ENCODE results near the gene OSBPL10.
A peak's percentile ranks its signal among the peaks of the same experiment; 100 is the strongest.
"Not testable (repeated sequence)": the region's sequence is repeated elsewhere in the genome, so short reads cannot be mapped to it uniquely, and the experiment has no call there.

OSBPL10 gene

GRCh38 chr3:31993843-31994242, 12.8 kb upstream of the OSBPL10 start:
- no peak for DNase-seq (ENCODE audit: low spot score)

- DNase-seq (ENCODE audit: low spot score), result not testable (repeated sequence)
Observed at GRCh38 chr3:31992995-31993394, 11.9 kb upstream of the OSBPL10 start.

- DNase-seq (ENCODE audit: low spot score), result no peak
Observed at GRCh38 chr3:31988271-31988670, 7.2 kb upstream of the OSBPL10 start.

GRCh38 chr3:31985831-31986230, 4.8 kb upstream of the OSBPL10 start:
- DNase-seq (ENCODE audit: low spot score), result no peak

GRCh38 chr3:31984321-31984720, 3.3 kb upstream of the OSBPL10 start:
- DNase-seq (ENCODE audit: low spot score), result no peak

- DNase-seq (ENCODE audit: low spot score), result peak; percentile 22
Observed at GRCh38 chr3:31980530-31981205, 394 bp downstream of the OSBPL10 start.

GRCh38 chr3:31979001-31979697, 1.9 kb downstream of the OSBPL10 start:
- DNase-seq (ENCODE audit: low spot score), result no peak

- DNase-seq (ENCODE audit: low spot score), result no peak
Observed at GRCh38 chr3:31978553-31978952, 2.5 kb downstream of the OSBPL10 start.

GRCh38 chr3:31977736-31978135, 3.3 kb downstream of the OSBPL10 start:
- DNase-seq (ENCODE audit: low spot score), result no peak

GRCh38 chr3:31976302-31976701, 4.8 kb downstream of the OSBPL10 start:
- DNase-seq (ENCODE audit: low spot score), result no peak

- no peak for DNase-seq (ENCODE audit: low spot score)
Observed at GRCh38 chr3:31974964-31975363, 6.1 kb downstream of the OSBPL10 start.

GRCh38 chr3:31974471-31974870, 6.6 kb downstream of the OSBPL10 start:
- no peak for DNase-seq (ENCODE audit: low spot score)

GRCh38 chr3:31973837-31974236, 7.2 kb downstream of the OSBPL10 start:
- no peak for DNase-seq (ENCODE audit: low spot score)

GRCh38 chr3:31973081-31973480, 8.0 kb downstream of the OSBPL10 start:
- no peak for DNase-seq (ENCODE audit: low spot score)

- DNase-seq (ENCODE audit: low spot score), result no peak
Observed at GRCh38 chr3:31971607-31972006, 9.5 kb downstream of the OSBPL10 start.

- no peak for DNase-seq (ENCODE audit: low spot score)
Observed at GRCh38 chr3:31968927-31969418, 12.1 kb downstream of the OSBPL10 start.

- DNase-seq (ENCODE audit: low spot score), result no peak
Observed at GRCh38 chr3:31968369-31968926, 12.6 kb downstream of the OSBPL10 start.

GRCh38 chr3:31967592-31967991, 13.5 kb downstream of the OSBPL10 start:
- DNase-seq (ENCODE audit: low spot score), result no peak

- no peak for DNase-seq (ENCODE audit: low spot score)
Observed at GRCh38 chr3:31966978-31967591, 14.0 kb downstream of the OSBPL10 start.

- DNase-seq (ENCODE audit: low spot score), result no peak
Observed at GRCh38 chr3:31962801-31963205, 18.3 kb downstream of the OSBPL10 start.

GRCh38 chr3:31960793-31961431, 20.1 kb downstream of the OSBPL10 start:
- DNase-seq (ENCODE audit: low spot score), result no peak

Data from Ammon's horn (tissue), 1 donor.